Measurements from ENCODE around the gene LRP1-AS.

LRP1-AS gene

DNA sequence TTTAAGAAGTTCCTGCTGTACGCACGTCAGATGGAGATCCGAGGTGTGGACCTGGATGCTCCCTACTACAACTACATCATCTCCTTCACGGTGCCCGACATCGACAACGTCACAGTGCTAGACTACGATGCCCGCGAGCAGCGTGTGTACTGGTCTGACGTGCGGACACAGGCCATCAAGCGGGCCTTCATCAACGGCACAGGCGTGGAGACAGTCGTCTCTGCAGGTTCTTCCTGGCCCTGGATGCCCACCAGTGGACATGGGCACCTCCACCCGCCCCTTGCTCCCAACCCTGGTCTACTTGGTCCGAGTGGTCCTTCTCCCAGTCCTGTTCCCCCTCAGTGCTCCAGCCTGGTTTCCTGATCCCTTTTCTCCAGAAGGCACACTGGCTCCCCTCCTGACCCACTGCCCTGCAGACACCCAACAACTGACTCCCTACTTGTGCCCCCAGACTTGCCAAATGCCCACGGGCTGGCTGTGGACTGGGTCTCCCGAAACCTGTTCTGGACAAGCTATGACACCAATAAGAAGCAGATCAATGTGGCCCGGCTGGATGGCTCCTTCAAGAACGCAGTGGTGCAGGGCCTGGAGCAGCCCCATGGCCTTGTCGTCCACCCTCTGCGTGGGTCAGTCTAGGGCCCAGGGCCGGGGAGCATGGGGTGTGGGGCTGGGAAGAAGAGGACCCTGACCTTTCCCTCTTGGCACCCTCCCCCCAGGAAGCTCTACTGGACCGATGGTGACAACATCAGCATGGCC lies 32.1 kb upstream of the LRP1-AS start:
- no peak for DNase-seq

DNA sequence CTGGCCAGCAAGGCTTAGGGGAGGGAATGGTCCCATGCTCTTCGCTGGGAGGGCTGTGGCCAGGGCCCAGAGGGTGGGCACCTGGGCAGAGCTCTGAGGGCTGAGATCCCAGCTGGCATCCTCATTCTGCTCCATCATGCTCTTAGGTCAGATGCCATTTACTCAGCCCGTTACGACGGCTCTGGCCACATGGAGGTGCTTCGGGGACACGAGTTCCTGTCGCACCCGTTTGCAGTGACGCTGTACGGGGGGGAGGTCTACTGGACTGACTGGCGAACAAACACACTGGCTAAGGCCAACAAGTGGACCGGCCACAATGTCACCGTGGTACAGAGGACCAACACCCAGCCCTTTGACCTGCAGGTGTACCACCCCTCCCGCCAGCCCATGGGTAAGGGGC lies 30.8 kb upstream of the LRP1-AS start:
- DNase-seq: no peak

DNA sequence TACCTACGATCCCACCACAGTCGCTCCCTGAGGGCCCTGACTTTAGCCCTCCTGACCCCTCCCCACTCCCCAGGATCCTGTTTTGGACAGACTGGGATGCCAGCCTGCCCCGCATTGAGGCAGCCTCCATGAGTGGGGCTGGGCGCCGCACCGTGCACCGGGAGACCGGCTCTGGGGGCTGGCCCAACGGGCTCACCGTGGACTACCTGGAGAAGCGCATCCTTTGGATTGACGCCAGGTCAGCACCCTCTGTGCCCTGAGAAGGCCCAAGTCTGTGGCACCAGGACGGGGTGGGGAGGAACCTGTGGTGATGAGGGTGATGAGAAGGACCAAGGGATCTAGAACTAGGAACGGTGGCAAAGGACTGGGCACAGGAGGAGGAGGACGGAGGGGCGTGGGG lies 29.9 kb upstream of the LRP1-AS start:
- no peak for DNase-seq

DNA sequence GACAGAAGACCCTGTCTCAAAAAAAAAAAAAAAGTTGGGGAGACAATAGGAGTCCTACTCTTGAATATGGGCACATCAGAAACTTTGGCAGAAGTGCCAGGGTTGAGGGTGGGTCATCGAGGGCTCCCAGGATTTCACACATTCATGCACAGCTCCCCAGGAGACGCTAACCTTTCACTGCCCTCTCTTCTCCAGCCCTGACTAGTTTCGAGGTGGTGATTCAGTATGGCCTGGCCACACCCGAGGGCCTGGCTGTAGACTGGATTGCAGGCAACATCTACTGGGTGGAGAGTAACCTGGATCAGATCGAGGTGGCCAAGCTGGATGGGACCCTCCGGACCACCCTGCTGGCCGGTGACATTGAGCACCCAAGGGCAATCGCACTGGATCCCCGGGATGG lies 29.4 kb upstream of the LRP1-AS start:
- DNase-seq: no peak

DNA sequence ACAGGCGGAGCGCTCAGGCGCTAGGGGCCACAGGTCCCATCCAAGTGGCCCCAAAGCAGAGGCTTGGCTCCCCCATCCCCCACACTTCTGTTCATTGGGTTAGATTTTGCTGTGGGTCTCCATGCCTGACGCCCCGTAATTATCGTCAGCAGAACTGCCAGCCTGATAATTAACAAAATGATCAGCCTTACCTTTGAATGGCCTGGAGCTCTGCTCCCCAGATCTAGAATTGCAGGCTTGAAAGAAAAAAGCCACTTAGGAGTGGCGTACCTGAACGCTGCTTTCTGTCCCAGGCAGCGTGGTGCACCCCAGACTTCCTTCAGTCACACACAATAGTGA lies 28.7 kb upstream of the LRP1-AS start:
- DNase-seq: no peak

DNA sequence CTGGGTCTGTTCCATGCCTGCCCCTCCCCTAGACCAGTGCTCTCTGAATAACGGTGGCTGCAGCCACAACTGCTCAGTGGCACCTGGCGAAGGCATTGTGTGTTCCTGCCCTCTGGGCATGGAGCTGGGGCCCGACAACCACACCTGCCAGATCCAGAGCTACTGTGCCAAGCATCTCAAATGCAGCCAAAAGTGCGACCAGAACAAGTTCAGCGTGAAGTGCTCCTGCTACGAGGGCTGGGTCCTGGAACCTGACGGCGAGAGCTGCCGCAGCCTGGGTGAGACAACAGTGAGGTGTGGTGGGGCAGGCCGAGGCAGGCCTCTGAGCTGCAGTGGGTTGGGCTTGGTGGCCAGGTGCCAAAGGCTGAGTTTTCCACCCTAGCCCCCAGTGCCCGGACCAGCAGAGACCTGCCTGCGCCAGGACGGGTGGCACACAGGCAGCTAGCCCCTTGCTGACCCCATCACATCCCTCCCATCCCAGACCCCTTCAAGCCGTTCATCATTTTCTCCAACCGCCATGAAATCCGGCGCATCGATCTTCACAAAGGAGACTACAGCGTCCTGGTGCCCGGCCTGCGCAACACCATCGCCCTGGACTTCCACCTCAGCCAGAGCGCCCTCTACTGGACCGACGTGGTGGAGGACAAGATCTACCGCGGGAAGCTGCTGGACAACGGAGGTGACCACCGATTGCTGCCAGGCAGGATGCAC lies 28.2 kb upstream of the LRP1-AS start:
- DNase-seq: peak; percentile 97

DNA sequence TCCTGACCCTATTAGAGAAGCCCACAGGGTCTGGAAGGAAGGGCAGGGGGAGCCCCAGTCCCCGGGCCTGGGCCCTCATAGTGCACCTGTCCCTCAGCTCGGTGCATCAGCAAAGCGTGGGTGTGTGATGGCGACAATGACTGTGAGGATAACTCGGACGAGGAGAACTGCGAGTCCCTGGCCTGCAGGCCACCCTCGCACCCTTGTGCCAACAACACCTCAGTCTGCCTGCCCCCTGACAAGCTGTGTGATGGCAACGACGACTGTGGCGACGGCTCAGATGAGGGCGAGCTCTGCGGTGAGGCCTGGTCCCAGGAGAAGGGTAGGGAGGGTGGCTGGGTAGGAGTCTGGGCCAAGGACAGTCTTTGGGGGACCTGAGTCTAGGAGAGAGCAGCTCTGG lies 26.3 kb upstream of the LRP1-AS start:
- no peak for DNase-seq

DNA sequence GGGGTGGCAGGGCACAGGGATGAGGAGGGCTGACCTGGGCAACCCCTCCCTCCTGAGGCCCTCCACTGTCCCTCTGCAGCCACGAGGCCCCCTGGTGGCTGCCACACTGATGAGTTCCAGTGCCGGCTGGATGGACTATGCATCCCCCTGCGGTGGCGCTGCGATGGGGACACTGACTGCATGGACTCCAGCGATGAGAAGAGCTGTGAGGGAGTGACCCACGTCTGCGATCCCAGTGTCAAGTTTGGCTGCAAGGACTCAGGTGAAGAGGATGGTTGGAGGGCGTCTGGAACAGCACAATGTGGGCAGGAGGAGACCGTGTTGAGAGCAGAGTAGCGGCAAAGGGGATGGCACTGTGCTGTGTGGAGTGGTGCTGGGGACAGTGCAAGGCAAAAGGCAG lies 25.7 kb upstream of the LRP1-AS start:
- no peak for DNase-seq

DNA sequence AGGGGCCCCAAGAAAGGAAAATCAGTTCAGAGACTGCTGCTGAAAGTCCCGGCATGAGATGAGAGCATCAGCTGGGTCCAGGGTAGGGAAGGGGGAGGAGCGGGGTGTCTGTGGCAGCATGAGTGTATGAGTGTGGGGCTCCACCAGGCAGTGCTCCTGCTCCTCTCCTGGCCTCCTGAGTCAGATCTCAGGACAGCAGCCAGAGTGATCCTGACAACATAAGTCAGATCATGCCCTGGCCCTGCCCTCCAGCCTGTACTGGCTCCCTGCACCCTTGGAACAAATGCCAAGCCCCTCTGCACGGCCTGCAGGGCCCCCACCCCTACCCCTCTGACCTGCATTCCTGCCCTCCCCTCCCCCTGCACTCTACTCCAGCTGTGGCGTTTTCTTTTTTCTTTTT lies 24.2 kb upstream of the LRP1-AS start:
- DNase-seq: no peak

DNA sequence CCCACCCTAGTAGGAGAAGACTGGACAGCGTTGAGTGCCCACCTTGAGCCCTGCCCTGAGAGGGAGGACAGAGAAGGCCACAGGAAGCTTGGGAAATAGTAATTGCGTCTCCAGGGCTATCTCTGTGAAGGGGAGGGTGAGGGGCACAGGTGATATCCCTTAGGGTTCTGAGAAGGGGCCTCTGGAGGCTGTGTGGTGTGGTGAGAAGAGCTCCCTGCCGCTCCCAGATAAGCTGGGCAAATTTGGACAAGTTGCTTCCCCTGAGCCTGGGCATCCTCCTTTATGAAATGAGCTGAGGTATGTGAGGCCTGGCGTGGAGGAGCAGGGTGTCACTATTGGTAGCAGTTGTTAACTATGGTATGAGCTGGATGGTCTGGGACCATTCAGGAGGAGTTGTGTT lies 23.5 kb upstream of the LRP1-AS start:
- no peak for DNase-seq

DNA sequence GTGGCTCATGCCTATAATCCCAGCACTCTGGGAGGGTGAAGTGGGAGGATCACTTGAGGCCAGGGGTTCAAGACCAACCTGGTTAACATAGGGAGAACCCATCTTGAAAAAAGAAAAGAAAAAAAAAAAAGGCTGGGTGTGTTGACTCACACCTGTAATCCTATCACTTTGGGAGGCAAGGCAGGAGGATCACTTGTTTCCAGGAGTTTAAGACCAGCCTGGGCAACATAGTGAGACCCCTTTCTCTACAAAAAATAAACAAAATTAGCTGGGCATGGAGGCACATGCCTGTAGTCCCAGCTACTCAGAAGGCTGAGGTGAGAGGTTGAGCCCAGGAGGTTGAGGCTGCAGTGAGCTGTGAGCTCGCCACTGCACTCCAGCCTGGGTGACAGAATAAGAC lies 23.0 kb upstream of the LRP1-AS start:
- DNase-seq: no peak

DNA sequence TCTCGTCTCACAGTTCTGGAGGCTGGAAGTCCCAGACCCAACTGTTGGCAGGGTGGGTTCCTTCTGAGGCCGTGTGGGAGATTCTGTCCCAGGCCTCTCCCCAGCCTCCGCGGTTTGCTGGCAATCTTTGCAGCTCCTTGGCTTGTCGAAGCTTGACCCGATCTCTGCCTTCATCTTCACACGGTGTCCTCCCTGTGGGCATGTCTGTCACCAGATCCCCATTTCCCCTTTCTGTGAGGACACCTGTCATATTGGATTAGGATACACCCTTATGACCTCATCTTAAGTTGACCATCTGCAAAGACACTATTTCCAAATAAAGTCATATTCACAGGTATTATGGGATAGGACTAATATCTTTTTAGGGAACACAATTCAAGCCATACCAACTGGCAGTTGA lies 22.6 kb upstream of the LRP1-AS start:
- no peak for DNase-seq

DNA sequence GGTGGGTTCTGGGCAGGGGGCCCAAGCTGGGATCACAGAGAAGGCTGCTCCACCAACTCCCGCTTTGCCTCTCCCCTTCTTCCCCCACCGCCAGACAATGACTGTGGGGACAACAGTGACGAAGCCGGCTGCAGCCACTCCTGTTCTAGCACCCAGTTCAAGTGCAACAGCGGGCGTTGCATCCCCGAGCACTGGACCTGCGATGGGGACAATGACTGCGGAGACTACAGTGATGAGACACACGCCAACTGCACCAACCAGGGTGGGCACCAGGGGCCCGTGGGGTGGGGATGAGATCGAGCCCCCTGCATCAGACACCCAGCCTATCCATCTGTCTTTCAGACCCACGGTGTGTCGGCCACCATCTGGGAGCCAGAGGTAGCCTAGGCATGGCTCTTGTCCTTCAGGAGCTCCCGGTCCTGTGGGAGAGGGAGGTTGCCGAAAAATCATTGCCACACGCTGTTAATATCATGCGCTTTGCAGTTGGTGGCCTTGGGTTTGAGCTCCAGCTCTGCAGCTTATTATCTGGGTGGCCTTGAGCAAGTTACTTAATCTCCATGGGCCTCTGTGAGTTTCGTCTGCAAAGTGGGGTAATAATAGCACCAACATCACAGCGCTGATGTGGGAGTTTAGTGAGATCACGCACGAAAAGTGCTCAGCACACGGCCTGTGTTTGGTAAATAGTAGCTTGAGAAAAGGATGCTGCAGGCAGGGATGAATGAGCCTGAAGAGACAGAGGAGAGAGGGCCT lies 21.8 kb upstream of the LRP1-AS start:
- DNase-seq: no peak

DNA sequence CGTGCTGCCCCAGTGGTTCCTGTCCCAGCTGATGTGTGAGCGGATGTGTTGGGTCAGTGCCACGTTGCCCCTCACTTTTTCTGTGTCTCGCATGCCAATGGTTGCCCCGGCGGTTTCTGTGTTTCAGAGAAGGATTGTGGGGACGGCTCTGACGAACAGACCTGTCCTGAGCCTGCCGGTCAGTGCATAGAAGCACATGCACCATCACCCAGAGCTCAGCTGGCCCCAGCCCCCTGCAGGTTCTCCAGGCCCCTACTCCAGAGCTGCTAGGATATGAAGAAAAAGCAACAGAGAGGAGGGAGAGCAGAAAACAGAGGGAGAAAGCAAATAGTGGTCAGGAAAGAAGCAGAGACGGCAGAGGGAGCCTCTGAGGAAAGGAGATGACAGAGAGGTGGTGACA lies 20.6 kb upstream of the LRP1-AS start:
- DNase-seq: no peak

DNA sequence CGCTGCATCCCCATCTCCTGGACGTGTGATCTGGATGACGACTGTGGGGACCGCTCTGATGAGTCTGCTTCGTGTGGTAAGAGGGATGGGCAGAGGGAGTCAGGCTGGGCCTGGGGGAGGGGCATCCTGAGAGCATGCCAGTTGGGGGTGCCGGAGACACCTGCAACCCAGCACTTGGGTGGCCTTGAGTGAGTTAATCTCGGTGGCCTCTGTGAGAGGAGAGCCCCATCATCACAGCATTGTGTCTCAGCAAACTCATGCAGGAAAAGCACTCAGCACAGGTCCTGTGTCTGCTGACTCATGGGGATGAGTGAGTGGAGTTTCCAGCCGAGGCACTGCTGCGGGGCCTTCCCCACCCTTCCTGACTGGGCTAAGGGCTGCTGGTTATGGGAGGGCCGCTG lies 19.6 kb upstream of the LRP1-AS start:
- no peak for DNase-seq

DNA sequence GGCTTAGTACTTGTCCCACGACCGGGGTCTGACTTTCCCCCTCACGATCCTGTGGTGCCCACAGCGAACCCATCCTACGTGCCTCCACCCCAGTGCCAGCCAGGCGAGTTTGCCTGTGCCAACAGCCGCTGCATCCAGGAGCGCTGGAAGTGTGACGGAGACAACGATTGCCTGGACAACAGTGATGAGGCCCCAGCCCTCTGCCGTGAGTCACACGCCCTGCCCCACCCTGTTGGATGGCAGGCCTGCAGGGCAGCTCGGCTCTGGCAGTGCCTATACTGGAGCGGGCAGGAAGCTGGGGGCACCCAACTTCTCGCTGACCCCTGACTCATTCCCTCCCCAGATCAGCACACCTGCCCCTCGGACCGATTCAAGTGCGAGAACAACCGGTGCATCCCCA lies 18.3 kb upstream of the LRP1-AS start:
- no peak for DNase-seq

DNA sequence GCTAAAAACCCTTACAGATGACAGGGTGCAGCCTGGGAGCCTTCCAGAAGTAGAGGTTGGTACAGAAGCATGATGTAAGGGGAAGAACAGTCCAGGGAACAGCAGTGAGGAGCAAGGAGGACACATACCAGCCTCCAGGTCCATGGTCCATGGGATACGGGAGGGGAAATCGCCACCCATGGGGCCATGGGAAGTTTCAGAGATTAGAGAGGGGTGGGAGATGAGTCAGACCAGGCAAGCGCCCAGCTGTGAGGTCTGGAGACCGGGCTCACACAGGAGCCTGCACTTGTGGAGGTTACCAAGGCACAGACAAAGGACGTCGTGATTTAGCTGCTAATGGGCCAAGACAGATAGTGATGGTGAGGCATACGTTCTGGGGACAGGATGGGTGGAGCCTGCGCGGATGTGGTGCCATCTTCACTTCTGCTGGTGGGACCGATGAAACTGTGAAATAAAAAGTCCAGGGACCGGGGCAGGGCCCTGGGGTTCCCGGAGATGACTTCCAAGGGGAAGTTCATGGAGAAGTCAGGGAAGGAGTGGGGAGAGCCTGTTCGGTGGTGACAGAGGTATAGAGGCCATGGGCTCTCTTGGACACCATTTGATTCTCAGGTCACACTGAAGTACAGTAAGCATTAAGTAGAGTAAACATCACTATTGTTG lies 17.7 kb upstream of the LRP1-AS start:
- DNase-seq: no peak

DNA sequence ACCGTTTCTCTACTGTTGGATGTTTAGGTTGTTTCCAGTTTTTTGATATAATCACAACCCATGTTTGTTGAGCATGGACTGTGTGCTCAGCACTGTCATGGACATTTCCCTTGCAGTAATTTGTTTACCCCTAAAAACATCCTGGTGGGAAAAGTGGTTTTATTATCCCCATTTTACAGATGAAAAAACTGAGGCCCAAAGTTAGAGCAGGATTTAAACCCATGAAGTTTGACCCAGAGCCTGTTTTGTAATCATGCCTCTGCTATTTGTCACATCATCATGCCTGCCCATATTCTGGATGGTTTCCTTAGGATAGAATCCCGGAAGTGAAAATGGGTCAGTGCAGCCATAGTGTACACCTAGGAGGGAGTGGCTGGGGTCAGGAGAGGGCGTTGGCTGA lies 17.0 kb upstream of the LRP1-AS start:
- DNase-seq: no peak

DNA sequence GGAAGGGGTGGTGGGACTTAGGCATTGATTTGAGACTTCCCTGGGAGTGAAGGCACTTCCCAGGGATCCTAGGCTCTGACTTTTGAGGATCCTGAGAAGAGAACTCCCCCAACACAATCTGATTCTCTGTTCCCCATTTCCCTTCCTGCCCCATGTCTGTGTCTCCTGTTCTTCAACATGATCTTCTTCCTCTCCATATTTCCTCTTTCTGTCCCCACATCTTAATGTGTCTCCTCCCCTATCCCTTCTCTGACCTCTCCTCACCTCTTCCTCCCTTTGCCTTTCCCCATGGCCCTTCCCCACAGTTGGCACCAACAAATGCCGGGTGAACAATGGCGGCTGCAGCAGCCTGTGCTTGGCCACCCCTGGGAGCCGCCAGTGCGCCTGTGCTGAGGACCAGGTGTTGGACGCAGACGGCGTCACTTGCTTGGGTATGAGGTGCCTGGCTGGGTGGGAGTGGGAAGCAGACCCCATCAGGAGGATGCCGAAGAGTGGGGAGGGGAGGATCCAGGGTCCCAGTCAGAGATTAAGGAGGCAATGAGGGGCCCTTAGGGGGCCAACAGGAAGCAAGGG lies 15.2 kb upstream of the LRP1-AS start:
- no peak for DNase-seq

DNA sequence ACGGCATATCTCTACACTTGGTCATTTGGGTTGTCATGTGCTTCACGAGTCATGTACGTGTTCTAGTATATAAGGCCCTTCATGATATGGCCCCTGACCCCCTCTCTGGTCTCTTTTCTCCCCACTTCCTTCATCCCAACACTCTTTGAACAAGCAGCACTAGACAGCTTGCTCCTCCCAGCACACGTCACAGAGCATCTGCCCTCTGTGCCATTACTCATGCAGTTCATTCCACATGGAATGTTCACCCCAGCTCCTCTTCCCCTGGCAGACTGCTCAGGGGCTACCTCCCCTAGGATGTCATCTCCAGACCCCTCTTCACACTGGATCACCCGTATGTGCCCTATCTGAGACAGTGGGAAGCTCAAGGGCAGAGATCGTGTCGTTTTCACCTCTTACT lies 14.1 kb upstream of the LRP1-AS start:
- DNase-seq: no peak

DNA sequence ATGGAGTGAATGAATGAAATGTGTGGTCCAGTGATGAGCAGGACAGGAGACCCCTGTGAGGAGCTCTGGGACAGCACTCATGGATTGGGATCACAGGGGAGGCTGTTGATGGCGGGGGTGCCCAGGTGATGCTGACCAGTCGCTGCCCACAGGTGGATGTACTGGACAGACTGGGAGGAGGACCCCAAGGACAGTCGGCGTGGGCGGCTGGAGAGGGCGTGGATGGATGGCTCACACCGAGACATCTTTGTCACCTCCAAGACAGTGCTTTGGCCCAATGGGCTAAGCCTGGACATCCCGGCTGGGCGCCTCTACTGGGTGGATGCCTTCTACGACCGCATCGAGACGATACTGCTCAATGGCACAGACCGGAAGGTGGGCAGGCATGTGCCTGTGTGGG lies 13.3 kb upstream of the LRP1-AS start:
- DNase-seq: no peak

DNA sequence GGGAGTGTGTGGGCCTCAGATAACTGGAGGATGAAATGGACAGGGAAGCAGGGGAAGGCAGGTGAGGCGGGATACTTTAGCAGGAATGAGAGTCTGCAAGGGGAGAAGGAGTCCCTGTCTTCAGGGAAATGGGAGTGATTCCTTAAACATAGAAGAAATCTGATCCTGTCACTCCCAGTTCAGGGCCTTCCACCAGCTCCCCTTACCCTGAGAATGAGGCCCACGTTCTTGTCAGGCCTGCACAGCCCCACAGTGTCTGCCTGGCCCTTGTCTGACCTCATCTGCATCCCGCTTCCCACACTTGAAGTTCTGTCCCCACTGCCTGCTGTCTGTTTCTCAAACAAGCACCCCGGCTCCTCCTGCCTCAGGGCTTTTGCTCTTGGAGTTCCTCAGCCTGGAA lies 12.6 kb upstream of the LRP1-AS start:
- no peak for DNase-seq

DNA sequence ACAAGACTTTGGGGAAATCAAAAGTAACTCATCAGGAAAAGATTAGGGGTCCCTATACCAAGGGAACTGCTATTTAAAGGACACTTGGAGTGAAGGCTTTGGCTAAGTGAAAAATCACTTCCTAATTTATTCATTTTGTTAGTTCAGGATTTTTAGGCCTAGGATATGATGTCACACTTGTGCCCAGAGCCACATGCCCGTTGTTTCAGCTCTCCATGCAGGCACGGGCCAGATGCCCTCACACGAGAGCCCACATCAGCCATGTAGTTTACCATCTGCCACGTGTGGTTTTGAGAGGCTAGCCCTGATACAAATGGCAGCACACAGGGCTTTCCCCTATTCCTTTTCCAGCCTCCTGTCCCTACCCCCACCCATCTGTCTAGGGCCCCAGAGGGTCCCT lies 11.9 kb upstream of the LRP1-AS start:
- DNase-seq: no peak
